PFSK-1 (cell line): ENCODE data around the gene FBLIM1.

Experiments
- FOXP2 ChIP-seq: optimal IDR thresholded peaks from 2 replicates; pipeline ENCODE3; 2011; ENCODE audit warnings: borderline replicate concordance, control low read depth, inconsistent platforms; ENCODE audit not compliant: insufficient read depth; ENCODE audit errors: extremely low read length, extremely low read depth
- POLR2AphosphoS5 ChIP-seq: IDR thresholded peaks from 2 replicates; pipeline ENCODE4 v1.6.1; 2012; ENCODE audit warnings: low read depth, mild to moderate bottlenecking, control low read depth, low read length, moderate library complexity
- SIN3A ChIP-seq: IDR thresholded peaks from 2 replicates; pipeline ENCODE4 v1.6.1; 2012; ENCODE audit warnings: mild to moderate bottlenecking, low read length, moderate library complexity, borderline replicate concordance; ENCODE audit not compliant: insufficient read depth
- TAF1 ChIP-seq: IDR thresholded peaks from 2 replicates; pipeline ENCODE4 v1.6.1; 2012; ENCODE audit warnings: low read length, control low read depth, borderline replicate concordance; ENCODE audit not compliant: insufficient read depth
- TF ChIP-seq, protein P1 (sequence below), 2 experiments: IDR thresholded peaks; 2 replicates each; pipeline versions ENCODE4 v1.6.1 to v1.8.0; 2011 to 2012; ENCODE audit warnings: low read depth in 2 of 2, low read length in 2 of 2, control low read depth in 1 of 2, inconsistent platforms in 1 of 2, mild to moderate bottlenecking in 1 of 2, moderate library complexity in 1 of 2; ENCODE audit not compliant: insufficient read depth in 1 of 2

The FBLIM1 gene

DNA sequence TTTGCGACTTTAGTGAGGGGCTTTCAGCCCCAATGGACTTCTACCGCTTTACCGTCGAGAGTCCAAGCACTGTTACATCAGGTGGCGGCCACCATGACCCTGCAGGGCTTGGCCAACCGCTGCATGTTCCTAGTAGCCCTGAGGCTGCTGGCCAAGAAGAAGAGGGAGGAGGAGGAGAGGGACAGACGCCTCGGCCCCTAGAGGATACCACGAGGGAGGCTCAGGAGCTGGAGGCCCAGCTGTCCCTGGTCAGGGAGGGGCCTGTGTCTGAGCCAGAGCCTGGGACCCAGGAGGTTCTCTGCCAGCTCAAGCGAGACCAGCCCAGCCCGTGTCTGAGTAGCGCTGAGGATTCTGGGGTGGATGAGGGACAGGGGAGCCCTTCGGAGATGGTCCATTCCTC, 31.2 kb upstream of the FBLIM1 start:
- TF ChIP-seq TAF1 = no peak
- no peak for TF ChIP-seq POLR2AphosphoS5
- TF ChIP-seq FOXP2 = no peak
- TF ChIP-seq SIN3A = no peak
- TF ChIP-seq, protein P1, sequence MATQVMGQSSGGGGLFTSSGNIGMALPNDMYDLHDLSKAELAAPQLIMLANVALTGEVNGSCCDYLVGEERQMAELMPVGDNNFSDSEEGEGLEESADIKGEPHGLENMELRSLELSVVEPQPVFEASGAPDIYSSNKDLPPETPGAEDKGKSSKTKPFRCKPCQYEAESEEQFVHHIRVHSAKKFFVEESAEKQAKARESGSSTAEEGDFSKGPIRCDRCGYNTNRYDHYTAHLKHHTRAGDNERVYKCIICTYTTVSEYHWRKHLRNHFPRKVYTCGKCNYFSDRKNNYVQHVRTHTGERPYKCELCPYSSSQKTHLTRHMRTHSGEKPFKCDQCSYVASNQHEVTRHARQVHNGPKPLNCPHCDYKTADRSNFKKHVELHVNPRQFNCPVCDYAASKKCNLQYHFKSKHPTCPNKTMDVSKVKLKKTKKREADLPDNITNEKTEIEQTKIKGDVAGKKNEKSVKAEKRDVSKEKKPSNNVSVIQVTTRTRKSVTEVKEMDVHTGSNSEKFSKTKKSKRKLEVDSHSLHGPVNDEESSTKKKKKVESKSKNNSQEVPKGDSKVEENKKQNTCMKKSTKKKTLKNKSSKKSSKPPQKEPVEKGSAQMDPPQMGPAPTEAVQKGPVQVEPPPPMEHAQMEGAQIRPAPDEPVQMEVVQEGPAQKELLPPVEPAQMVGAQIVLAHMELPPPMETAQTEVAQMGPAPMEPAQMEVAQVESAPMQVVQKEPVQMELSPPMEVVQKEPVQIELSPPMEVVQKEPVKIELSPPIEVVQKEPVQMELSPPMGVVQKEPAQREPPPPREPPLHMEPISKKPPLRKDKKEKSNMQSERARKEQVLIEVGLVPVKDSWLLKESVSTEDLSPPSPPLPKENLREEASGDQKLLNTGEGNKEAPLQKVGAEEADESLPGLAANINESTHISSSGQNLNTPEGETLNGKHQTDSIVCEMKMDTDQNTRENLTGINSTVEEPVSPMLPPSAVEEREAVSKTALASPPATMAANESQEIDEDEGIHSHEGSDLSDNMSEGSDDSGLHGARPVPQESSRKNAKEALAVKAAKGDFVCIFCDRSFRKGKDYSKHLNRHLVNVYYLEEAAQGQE (IDR thresholded peaks at IDR 0.05; ENCODE audit: insufficient read depth in 1 of 2, low read depth in 2 of 2, low read length in 2 of 2) = no peak

DNA sequence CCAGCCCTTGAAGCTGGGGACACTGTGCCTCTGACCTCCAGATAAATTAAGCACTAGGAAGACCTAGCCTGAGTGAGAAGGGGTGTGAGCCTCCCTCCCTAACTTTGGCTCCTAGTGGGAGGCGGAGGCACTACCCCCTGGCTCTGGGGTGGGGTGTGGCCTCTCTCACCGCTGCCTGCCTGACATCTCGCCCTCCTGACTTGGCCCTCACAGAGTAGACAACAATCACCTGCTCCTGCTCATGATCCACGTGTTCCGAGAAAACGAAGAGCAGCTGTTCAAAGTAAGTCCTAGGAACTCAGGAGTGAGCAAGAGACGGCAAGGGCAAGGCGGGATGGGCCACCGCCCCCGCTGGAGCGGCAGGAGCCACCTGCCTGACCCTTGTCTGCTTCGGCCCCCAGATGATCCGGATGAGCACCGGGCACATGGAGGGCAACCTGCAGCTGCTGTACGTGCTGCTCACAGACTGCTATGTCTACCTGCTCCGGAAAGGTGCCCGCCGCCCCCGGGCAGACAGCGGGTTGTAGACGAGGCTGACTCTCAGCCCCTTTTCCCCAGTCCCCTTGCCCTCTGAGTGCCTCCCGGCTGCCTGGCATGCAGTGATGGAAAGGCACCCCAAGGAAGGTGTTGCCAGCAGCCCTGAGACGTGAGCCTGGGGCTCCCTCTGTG, 30.6 kb upstream of the FBLIM1 start:
- TF ChIP-seq SIN3A (no peak), FOXP2 (no peak), POLR2AphosphoS5 (no peak), TAF1 (no peak)

GRCh38 chr1:15728937-15729657, 29.5 kb upstream of the FBLIM1 start:
- TF ChIP-seq, protein P1 (IDR thresholded peaks at IDR 0.05; ENCODE audit: insufficient read depth in 1 of 2, low read depth in 2 of 2, low read length in 2 of 2) = no peak
- TF ChIP-seq SIN3A (no peak), FOXP2 (no peak), POLR2AphosphoS5 (no peak), TAF1 (no peak)

- no peak for TF ChIP-seq POLR2AphosphoS5
- TF ChIP-seq TAF1 = no peak
- TF ChIP-seq, protein P1 (IDR thresholded peaks at IDR 0.05; ENCODE audit: insufficient read depth in 1 of 2, low read depth in 2 of 2, low read length in 2 of 2) = no peak
These were observed 28.2 kb upstream of the FBLIM1 start for GRCh38 chr1:15730423-15730822.

DNA sequence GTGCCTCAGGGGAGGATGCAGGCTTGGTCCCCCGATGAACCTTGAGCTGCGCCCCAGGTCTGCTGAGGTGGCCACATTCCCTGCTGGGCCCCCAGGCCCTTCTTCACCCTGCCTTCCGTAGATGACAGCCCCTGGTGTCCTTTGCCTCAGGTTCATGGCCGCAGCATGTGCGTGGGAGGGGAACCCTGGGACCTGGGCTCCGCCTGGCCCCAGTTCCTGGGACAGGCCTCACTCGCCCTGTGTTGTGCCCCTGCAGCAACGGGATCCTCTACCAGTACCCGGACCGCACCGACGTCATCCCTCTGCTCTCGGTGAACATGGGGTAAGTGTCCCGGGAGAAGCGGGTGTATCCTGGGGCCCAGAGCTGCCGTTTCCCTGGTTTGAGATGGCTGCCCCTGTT, 27.7 kb upstream of the FBLIM1 start:
- TF ChIP-seq POLR2AphosphoS5 = no peak
- no peak for TF ChIP-seq TAF1
- TF ChIP-seq SIN3A = no peak
- TF ChIP-seq FOXP2 = no peak
- TF ChIP-seq, protein P1 (IDR thresholded peaks at IDR 0.05; ENCODE audit: insufficient read depth in 1 of 2, low read depth in 2 of 2, low read length in 2 of 2) = no peak
